ENCODE results near the gene EXD3. TPM values are rescaled to one million over a fixed set of nuclear protein-coding genes. Genes with fewer than 3 reads are reported as not detected.

The EXD3 gene
- total and polyA plus RNA-seq, 4 donors, result 8.6 to 30.5 (median 19.5) TPM

GRCh38 chr9:137416563-137417151 lies 6.3 kb downstream of the EXD3 start:
- TF ChIP-seq CTCF (IDR thresholded peaks at IDR 0.05; ENCODE audit: control extremely low read depth, extremely low read depth), result no peak
- H3K36me3 ChIP-seq (ENCODE audit: control insufficient read depth in 4 of 4, insufficient read depth in 4 of 4, low read length in 4 of 4), result peaks cover 0 to 3% (median 0%) of the 10 kb centered on the region in 4 donors
- no peak overlapping the region for H3K4me3 ChIP-seq
- DNase-seq, result no peak
- H3K27me3 ChIP-seq (ENCODE audit: control insufficient read depth in 3 of 3, insufficient read depth in 3 of 3, low read length in 2 of 3), result no peaks in the 10 kb centered on the region
- peak overlapping the region in 1 of 2 donors; percentile 32 for H3K27ac ChIP-seq (ENCODE audit: low read depth in 1 of 2, low read length in 1 of 2)
- 88 to 95% methylated on average over 36 to 45 of the region's 45 CpGs for WGBS, 2 donors
- H3K4me1 ChIP-seq (ENCODE audit: control insufficient read depth in 5 of 5, insufficient read depth in 5 of 5, low read length in 5 of 5), result peaks cover 0 to 5% (median 3%) of the 10 kb centered on the region in 5 donors
- no peak for ATAC-seq (ENCODE audit: insufficient read depth, low FRiP score)
- no peak overlapping the region for H3K9ac ChIP-seq (ENCODE audit: insufficient read depth in 1 of 2, low read length in 2 of 2)
- no peaks in the 10 kb centered on the region for H3K9me3 ChIP-seq (ENCODE audit: control insufficient read depth in 4 of 4, insufficient read depth in 3 of 4, low read length in 3 of 4)

GRCh38 chr9:137416006-137416562 lies 6.9 kb downstream of the EXD3 start:
- peaks cover 0 to 4% (median 0%) of the 10 kb centered on the region in 5 donors for H3K4me1 ChIP-seq (ENCODE audit: control insufficient read depth in 5 of 5, insufficient read depth in 5 of 5, low read length in 5 of 5)
- no peak for DNase-seq
- H3K4me3 ChIP-seq, result no peak overlapping the region
- no peak for ATAC-seq (ENCODE audit: insufficient read depth, low FRiP score)
- H3K27me3 ChIP-seq (ENCODE audit: control insufficient read depth in 3 of 3, insufficient read depth in 3 of 3, low read length in 2 of 3), result no peaks in the 10 kb centered on the region
- no peak for TF ChIP-seq CTCF (IDR thresholded peaks at IDR 0.05; ENCODE audit: control extremely low read depth, extremely low read depth)
- WGBS, 2 donors, result 97% methylated on average over 23 of the region's 23 CpGs
- no peaks in the 10 kb centered on the region for H3K9me3 ChIP-seq (ENCODE audit: control insufficient read depth in 4 of 4, insufficient read depth in 3 of 4, low read length in 3 of 4)
- H3K9ac ChIP-seq (ENCODE audit: insufficient read depth in 1 of 2, low read length in 2 of 2), result no peak overlapping the region
- peak overlapping the region in 1 of 2 donors; percentile 32 for H3K27ac ChIP-seq (ENCODE audit: low read depth in 1 of 2, low read length in 1 of 2)
- H3K36me3 ChIP-seq (ENCODE audit: control insufficient read depth in 4 of 4, insufficient read depth in 4 of 4, low read length in 4 of 4), result peaks cover 0 to 3% (median 0%) of the 10 kb centered on the region in 4 donors

- 97 to 98% methylated on average over 5 of the region's 5 CpGs for WGBS, 2 donors
Measured at GRCh38 chr9:137415451-137415850, 7.5 kb downstream of the EXD3 start.

More at GRCh38 chr9:137415451-137415850, 7.5 kb downstream of the EXD3 start:
- H3K27me3 ChIP-seq (ENCODE audit: control insufficient read depth in 3 of 3, insufficient read depth in 3 of 3, low read length in 2 of 3), result no peaks in the 10 kb centered on the region
- no peak overlapping the region for H3K27ac ChIP-seq (ENCODE audit: low read depth in 1 of 2, low read length in 1 of 2)
- TF ChIP-seq CTCF (IDR thresholded peaks at IDR 0.05; ENCODE audit: control extremely low read depth, extremely low read depth), result no peak
- ATAC-seq (ENCODE audit: insufficient read depth, low FRiP score) (no peak), DNase-seq (no peak)
- peaks cover 0 to 11% (median 0%) of the 10 kb centered on the region in 5 donors for H3K4me1 ChIP-seq (ENCODE audit: control insufficient read depth in 5 of 5, insufficient read depth in 5 of 5, low read length in 5 of 5)
- no peak overlapping the region for H3K4me3 ChIP-seq
- no peak overlapping the region for H3K9ac ChIP-seq (ENCODE audit: insufficient read depth in 1 of 2, low read length in 2 of 2)
- H3K36me3 ChIP-seq (ENCODE audit: control insufficient read depth in 4 of 4, insufficient read depth in 4 of 4, low read length in 4 of 4), result peaks cover 0 to 3% (median 0%) of the 10 kb centered on the region in 4 donors
- no peaks in the 10 kb centered on the region for H3K9me3 ChIP-seq (ENCODE audit: control insufficient read depth in 4 of 4, insufficient read depth in 3 of 4, low read length in 3 of 4)

Data from lung (tissue), 12 donors.